ENCODE data around the gene C1GALT1. TPM values are rescaled to one million over a fixed set of nuclear protein-coding genes. Genes with fewer than 3 reads are reported as not detected.

Gene C1GALT1
- total RNA-seq, 1 experiment from 2014 or later = 97.0 TPM

GRCh38 chr7:7235347-7235746 is 53.0 kb downstream of the C1GALT1 start:
- intact Hi-C loops (cut with micrococcal nuclease; ENCODE audit: unreplicated experiment) = loop anchor here (5.0 kb wide), 1 partner anchor 133 kb away; no protein-coding TSS in a partner anchor
- CTCF ChIA-PET = interaction anchor here (0.6 kb wide), 1 partner anchor 779 kb away, joined by 4 read pairs; no protein-coding TSS in a partner anchor
- Mint-ChIP-seq H3K27me3 (ENCODE audit: unreplicated experiment) (no peaks in the 10 kb centered on the region), H3K27ac (ENCODE audit: unreplicated experiment) (no peak overlapping the region), H3K4me3 (ENCODE audit: low read depth, unreplicated experiment) (no peak overlapping the region), H3K36me3 (ENCODE audit: insufficient read depth, unreplicated experiment) (peaks cover 9% of the 10 kb centered on the region), H3K9me3 (ENCODE audit: low read depth, unreplicated experiment) (peaks cover 3% of the 10 kb centered on the region), H3K4me1 (ENCODE audit: low read depth, unreplicated experiment) (peaks cover 21% of the 10 kb centered on the region)
- TF ChIP-seq, protein P1, sequence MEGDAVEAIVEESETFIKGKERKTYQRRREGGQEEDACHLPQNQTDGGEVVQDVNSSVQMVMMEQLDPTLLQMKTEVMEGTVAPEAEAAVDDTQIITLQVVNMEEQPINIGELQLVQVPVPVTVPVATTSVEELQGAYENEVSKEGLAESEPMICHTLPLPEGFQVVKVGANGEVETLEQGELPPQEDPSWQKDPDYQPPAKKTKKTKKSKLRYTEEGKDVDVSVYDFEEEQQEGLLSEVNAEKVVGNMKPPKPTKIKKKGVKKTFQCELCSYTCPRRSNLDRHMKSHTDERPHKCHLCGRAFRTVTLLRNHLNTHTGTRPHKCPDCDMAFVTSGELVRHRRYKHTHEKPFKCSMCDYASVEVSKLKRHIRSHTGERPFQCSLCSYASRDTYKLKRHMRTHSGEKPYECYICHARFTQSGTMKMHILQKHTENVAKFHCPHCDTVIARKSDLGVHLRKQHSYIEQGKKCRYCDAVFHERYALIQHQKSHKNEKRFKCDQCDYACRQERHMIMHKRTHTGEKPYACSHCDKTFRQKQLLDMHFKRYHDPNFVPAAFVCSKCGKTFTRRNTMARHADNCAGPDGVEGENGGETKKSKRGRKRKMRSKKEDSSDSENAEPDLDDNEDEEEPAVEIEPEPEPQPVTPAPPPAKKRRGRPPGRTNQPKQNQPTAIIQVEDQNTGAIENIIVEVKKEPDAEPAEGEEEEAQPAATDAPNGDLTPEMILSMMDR (IDR thresholded peaks at IDR 0.05; ENCODE audit: unreplicated experiment) = no peak
- no TSS peak for BruUV-seq (replicated peaks)
- no peak for DNase-seq

DNA sequence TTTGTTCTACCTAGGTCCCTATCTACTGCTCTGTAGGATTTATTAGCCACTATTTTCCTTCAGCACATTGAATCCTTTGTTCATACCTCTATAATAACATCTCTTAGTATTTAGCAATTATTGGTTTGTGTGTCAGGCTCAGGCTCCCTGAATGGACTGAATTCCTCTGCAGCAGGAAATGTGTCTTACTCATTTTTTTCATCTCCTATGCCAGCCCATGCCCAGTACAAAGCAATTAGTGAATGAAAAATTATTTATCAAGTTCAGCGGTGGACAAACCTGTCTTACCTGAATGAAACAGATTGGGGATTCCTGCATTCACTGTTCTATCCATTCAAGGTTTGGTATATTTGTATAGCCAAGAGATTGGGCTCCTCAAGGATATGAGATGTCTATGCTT is 53.7 kb downstream of the C1GALT1 start:
- TF ChIP-seq, protein P1 (IDR thresholded peaks at IDR 0.05; ENCODE audit: unreplicated experiment) = no peak
- CTCF ChIA-PET = no interaction called here
- Mint-ChIP-seq H3K4me1 (ENCODE audit: low read depth, unreplicated experiment) (peaks cover 21% of the 10 kb centered on the region), H3K4me3 (ENCODE audit: low read depth, unreplicated experiment) (no peak overlapping the region), H3K27me3 (ENCODE audit: unreplicated experiment) (no peaks in the 10 kb centered on the region), H3K36me3 (ENCODE audit: insufficient read depth, unreplicated experiment) (peaks cover 9% of the 10 kb centered on the region), H3K9me3 (ENCODE audit: low read depth, unreplicated experiment) (no peaks in the 10 kb centered on the region), H3K27ac (ENCODE audit: unreplicated experiment) (no peak overlapping the region)
- DNase-seq = peak; percentile 38
- intact Hi-C loops (cut with micrococcal nuclease; ENCODE audit: unreplicated experiment) = loop anchor here (5.0 kb wide), 1 partner anchor 134 kb away; no protein-coding TSS in a partner anchor
- no TSS peak for BruUV-seq (replicated peaks)

DNA sequence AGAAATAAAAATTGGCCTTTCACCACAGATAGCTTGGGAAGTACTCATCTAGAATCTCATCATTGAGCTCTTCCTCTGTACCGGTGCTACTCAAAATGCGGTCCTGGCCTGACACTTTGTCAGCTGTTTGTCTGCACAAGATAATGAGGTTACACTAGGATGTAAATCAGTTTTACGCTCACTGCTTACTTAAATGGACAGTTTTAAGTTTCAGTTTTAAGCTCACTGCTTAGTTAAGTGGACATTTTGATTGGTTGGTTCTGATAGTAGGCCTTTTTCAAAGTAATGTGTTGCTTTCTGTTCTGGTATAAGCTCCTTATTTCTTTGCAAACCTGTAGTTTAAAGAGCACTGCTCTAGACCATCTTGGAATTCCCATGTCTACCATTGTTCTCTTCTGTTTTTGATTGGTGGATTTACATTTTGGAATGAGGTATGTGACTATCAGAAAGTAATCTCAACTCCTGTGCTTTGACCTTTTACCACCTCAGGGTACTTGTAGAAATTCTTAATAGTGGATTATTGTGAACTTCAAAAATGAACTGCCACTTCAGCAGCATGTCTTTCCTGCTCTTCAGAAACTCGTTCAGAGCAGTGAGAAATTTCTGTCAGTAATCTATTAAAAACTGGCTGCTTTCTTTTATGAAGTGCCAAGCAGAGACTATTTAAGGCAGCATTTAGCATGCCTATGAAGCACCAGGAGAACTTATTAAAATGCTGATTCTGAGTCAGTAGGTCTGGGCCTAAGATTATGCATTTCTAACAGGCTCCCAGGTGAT is 55.0 kb downstream of the C1GALT1 start:
- no peak overlapping the region for H3K27ac Mint-ChIP-seq (ENCODE audit: unreplicated experiment)

GRCh38 chr7:7237978-7238267 is 55.6 kb downstream of the C1GALT1 start:
- H3K4me1 Mint-ChIP-seq (ENCODE audit: low read depth, unreplicated experiment) = peaks cover 14% of the 10 kb centered on the region
- intact Hi-C loops (cut with micrococcal nuclease; ENCODE audit: unreplicated experiment) = loop anchor here (5.0 kb wide), 1 partner anchor 136 kb away; no protein-coding TSS in a partner anchor
- H3K9me3 Mint-ChIP-seq (ENCODE audit: low read depth, unreplicated experiment) = no peaks in the 10 kb centered on the region
- DNase-seq = no peak
- H3K4me3 Mint-ChIP-seq (ENCODE audit: low read depth, unreplicated experiment) = no peak overlapping the region
- TF ChIP-seq, protein P1 (IDR thresholded peaks at IDR 0.05; ENCODE audit: unreplicated experiment) = no peak
- no peaks in the 10 kb centered on the region for H3K27me3 Mint-ChIP-seq (ENCODE audit: unreplicated experiment)
- no peak overlapping the region for H3K27ac Mint-ChIP-seq (ENCODE audit: unreplicated experiment)
- peaks cover 4% of the 10 kb centered on the region for H3K36me3 Mint-ChIP-seq (ENCODE audit: insufficient read depth, unreplicated experiment)
- BruUV-seq (replicated peaks) = no TSS peak
- CTCF ChIA-PET = no interaction called here

More for the DNA sequence above, 55.0 kb downstream of the C1GALT1 start:
- BruUV-seq (replicated peaks) = no TSS peak
- H3K36me3 Mint-ChIP-seq (ENCODE audit: insufficient read depth, unreplicated experiment) = peaks cover 4% of the 10 kb centered on the region
- H3K27me3 Mint-ChIP-seq (ENCODE audit: unreplicated experiment) = no peaks in the 10 kb centered on the region
- TF ChIP-seq, protein P1 (IDR thresholded peaks at IDR 0.05; ENCODE audit: unreplicated experiment) = no peak
- intact Hi-C loops (cut with micrococcal nuclease; ENCODE audit: unreplicated experiment) = loop anchor here (5.0 kb wide), 1 partner anchor 135 kb away; no protein-coding TSS in a partner anchor
- no peak for DNase-seq
- H3K9me3 Mint-ChIP-seq (ENCODE audit: low read depth, unreplicated experiment) = no peaks in the 10 kb centered on the region
- H3K4me1 Mint-ChIP-seq (ENCODE audit: low read depth, unreplicated experiment) = peaks cover 15% of the 10 kb centered on the region
- no peak overlapping the region for H3K4me3 Mint-ChIP-seq (ENCODE audit: low read depth, unreplicated experiment)
- CTCF ChIA-PET = no interaction called here

Data from Calu3 (cell line).